ENCODE measurements around the gene PMEPA1.

GRCh38 chr20:57675773-57676172 lies 34.0 kb downstream of the PMEPA1 start:
- TF ChIP-seq POLR2AphosphoS5 (IDR thresholded peaks at IDR 0.05; ENCODE audit: borderline replicate concordance, low read depth, low read length) = no peak
- no peak for TF ChIP-seq EZH2 (IDR thresholded peaks at IDR 0.05)
- TF ChIP-seq FOXP2 (optimal IDR thresholded peaks at IDR 0.05; ENCODE audit: control extremely low read depth, extremely low read length, insufficient read depth) = no peak
